HG02884 (cell line): ENCODE results near the gene CYB561.
A peak's percentile ranks its signal among the peaks of the same experiment; 100 is the strongest.
"Not testable (repeated sequence)": the region's sequence is repeated elsewhere in the genome, so short reads cannot be mapped to it uniquely, and the experiment has no call there.

Experiments
- ATAC-seq: cut with Tn5 transposase; IDR thresholded peaks from one replicate; pipeline ENCODE4 v1.9.1; 2021; ENCODE audit warnings: mild to moderate bottlenecking, moderate library complexity; ENCODE audit not compliant: unreplicated experiment

CYB561 gene

GRCh38 chr17:63479495-63480184 lies 33.5 kb upstream of the CYB561 start:
- ATAC-seq: no peak

- ATAC-seq: peak; percentile 64
These were observed 32.8 kb upstream of the CYB561 start for GRCh38 chr17:63478814-63479494.

GRCh38 chr17:63477480-63478440 lies 31.7 kb upstream of the CYB561 start:
- ATAC-seq: no peak

GRCh38 chr17:63476854-63477479 lies 30.9 kb upstream of the CYB561 start, which contains the start of gene ACE:
TSS of gene ACE (plus strand) at chr17:63477061. CDS start at chr17:63477095, 34 bp downstream.
- no peak for ATAC-seq

- no peak for ATAC-seq
These were observed 30.4 kb upstream of the CYB561 start for GRCh38 chr17:63476459-63476853.

- no peak for ATAC-seq
These were observed 29.6 kb upstream of the CYB561 start for GRCh38 chr17:63475491-63476412.

- no peak for ATAC-seq
These were observed 28.7 kb upstream of the CYB561 start for GRCh38 chr17:63474586-63475460.

- no peak for ATAC-seq
These were observed 28.1 kb upstream of the CYB561 start for GRCh38 chr17:63474174-63474573.

- not testable (repeated sequence) for ATAC-seq
These were observed 22.0 kb upstream of the CYB561 start for GRCh38 chr17:63468099-63468498.

- ATAC-seq: no peak
These were observed 18.7 kb upstream of the CYB561 start for GRCh38 chr17:63464691-63465236.

- no peak for ATAC-seq
These were observed 17.7 kb upstream of the CYB561 start for GRCh38 chr17:63463771-63464170.

GRCh38 chr17:63460018-63460417 lies 13.9 kb upstream of the CYB561 start:
- no peak for ATAC-seq

GRCh38 chr17:63458478-63458877 lies 12.4 kb upstream of the CYB561 start:
- no peak for ATAC-seq

- no peak for ATAC-seq
These were observed 9.3 kb upstream of the CYB561 start for GRCh38 chr17:63455417-63455816.

GRCh38 chr17:63454915-63455314 lies 8.8 kb upstream of the CYB561 start:
- no peak for ATAC-seq

GRCh38 chr17:63454357-63454756 lies 8.3 kb upstream of the CYB561 start:
- not testable (repeated sequence) for ATAC-seq

- ATAC-seq: no peak
These were observed 7.0 kb upstream of the CYB561 start for GRCh38 chr17:63452962-63453551.
